Measurements from ENCODE around the gene LRRC75A. TPM values are rescaled to one million over a fixed set of nuclear protein-coding genes. Genes with fewer than 3 reads are reported as not detected.
A peak's percentile ranks its signal among the peaks of the same experiment; 100 is the strongest.
"Not testable (repeated sequence)": the region's sequence is repeated elsewhere in the genome, so short reads cannot be mapped to it uniquely, and the experiment has no call there.

LRRC75A gene
- total RNA-seq, 1 experiment from 2014 or later, result 3.3 TPM

DNA sequence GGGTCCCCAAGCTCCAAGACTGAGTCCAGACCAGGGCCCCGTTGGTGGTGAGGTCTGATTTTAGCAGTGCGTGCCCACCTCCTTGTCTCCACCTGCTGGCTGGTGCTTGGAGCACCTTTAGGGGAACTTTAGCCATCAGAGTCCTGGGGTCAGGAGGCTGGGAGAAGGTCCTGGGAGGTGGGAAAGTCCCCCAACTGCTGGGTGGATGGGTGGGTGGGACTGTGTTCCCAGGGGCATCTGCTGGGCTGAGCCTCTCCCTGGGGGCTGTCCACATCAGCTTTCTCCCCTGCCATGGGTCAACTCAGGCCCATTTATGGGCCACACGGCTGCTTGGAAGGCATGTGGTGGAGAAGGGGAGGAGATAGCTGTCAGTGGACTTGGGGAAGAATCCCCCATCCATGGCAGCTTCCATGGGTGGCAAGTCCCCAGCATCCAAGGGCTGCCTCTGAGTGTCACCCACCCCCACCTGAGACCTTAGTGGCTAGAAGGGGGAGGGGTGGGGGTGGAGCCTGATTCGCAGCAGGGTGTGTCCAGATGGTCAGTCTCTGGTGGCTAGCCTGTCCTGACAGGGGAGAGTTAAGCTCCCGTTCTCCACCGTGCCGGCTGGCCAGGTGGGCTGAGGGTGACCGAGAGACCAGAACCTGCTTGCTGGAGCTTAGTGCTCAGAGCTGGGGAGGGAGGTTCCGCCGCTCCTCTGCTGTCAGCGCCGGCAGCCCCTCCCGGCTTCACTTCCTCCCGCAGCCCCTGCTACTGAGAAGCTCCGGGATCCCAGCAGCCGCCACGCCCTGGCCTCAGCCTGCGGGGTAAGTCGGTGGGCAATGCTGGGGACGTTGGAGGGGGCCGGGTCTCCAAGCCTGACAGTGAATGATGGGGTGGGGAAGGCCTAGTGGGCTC is 76.7 kb downstream of the LRRC75A start, which contains the start of gene TRPV2:
TRPV2 (plus strand) TSS at position 541 of the 894 bp plus-strand sequence. CDS start 2,098 bp downstream, outside the sequence.
- Histone ChIP-seq H3K36me3 (replicated peaks; ENCODE audit: control insufficient read depth, insufficient read depth, low read length) (no peaks in the 10 kb centered on the region), H3K4me3 (ENCODE audit: insufficient read depth, low read depth, low read length) (peak within 1 kb of the TSS; percentile 3; the same call in 1 of the 2 replicates), H3K27me3 (ENCODE audit: control insufficient read depth, insufficient read depth, low read length) (no peaks in the 10 kb centered on the region)
- peak; percentile 87 for DNase-seq

DNA sequence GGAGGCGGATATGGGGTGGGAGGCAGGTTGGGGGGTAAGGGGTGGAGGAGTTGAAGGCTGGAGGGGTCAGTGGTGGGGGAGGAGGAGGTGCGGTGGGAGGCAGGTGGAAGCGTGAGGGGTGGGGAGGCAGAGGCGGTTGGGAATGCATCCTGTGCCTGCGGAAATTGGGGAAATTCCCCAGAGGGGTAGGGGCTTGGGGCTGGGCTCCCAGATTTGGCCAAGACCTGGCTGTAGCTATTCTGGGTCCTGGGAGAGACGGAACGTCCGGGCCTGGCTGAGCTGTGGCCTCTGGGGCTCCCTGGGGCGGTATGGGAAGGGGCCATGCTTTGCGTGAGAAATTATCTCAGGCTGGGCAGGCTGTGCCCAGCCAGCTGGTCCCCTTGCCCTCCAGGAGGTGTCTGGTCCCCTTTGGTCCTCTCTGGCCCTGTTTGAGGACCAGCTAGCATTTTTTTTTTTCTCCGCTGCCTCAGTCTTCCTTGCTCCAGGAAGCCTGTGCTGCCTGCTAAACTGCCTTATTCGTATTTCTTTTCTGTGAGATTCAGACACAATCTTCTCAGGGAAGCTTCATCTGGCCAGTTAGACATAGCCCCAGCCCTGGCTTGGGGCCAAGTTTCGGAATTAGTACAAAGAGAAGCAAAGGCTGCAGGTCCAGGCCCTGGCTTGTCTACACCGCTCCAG is 83.9 kb downstream of the LRRC75A start:
- peak; percentile 89 for DNase-seq
- H3K36me3 ChIP-seq (replicated peaks; ENCODE audit: control insufficient read depth, insufficient read depth, low read length), result no peaks in the 10 kb centered on the region
- H3K4me3 ChIP-seq (ENCODE audit: insufficient read depth, low read depth, low read length), result peak overlapping the region; percentile 15
- H3K27me3 ChIP-seq (ENCODE audit: control insufficient read depth, insufficient read depth, low read length), result no peaks in the 10 kb centered on the region

DNA sequence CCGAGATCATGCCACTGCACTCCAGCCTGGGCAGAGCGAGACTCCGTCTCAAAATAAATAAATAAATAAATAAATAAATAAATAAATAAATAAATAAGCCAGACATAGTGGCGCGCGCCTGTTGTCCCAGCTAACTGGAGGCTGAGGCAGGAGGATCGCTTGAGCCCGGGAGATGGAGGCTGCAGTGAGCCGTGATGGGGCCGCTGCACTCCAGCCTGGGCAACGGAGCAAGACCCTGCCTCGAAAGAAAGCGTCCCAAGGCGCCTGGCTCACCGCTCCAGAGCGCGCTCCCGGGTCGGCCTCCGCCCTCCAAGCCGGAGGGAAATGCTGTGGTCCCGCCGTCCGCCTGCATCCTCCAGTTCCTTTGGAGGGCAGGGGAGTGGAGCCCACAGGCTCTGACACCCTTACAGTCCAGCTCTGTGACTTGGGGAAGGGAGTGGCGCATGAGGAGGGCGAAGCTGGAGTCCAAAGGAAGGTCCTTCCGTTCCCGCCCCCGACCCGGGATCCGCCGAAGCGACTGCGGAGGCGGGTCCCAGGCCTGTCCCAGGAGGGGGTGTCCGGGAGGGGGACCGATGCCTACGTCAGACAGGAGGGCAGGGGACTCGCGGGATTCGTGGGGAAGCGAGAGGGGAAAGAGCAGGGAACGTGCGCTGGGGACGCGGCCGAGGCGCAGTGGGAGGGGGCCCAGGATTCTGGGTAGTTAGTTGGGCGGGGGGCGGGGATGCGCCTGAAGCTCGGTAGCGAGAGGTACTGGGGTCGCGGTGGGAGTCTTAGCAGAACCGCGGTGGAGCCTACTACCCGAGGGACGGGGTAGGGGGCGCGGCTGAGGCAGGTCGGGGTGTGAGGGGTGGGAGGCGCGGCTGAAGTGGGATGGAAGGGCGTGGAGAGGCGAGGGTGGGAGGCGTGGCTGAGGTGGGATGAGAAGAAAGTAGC is 85.0 kb downstream of the LRRC75A start:
- Histone ChIP-seq H3K4me3 (ENCODE audit: insufficient read depth, low read depth, low read length) (peak overlapping the region; percentile 52), H3K27me3 (ENCODE audit: control insufficient read depth, insufficient read depth, low read length) (no peaks in the 10 kb centered on the region), H3K36me3 (replicated peaks; ENCODE audit: control insufficient read depth, insufficient read depth, low read length) (no peaks in the 10 kb centered on the region)
- DNase-seq, result peak; percentile 96

GRCh38 chr17:16403847-16404246 is 88.1 kb downstream of the LRRC75A start:
- H3K4me3 ChIP-seq (ENCODE audit: insufficient read depth, low read depth, low read length); DNase-seq; H3K27me3 ChIP-seq (ENCODE audit: control insufficient read depth, insufficient read depth, low read length); H3K36me3 ChIP-seq (replicated peaks; ENCODE audit: control insufficient read depth, insufficient read depth, low read length): not testable (repeated sequence)

- no peak for DNase-seq
- Histone ChIP-seq H3K27me3 (ENCODE audit: control insufficient read depth, insufficient read depth, low read length) (no peaks in the 10 kb centered on the region), H3K36me3 (replicated peaks; ENCODE audit: control insufficient read depth, insufficient read depth, low read length) (no peaks in the 10 kb centered on the region), H3K4me3 (ENCODE audit: insufficient read depth, low read depth, low read length) (no peak overlapping the region)
These were observed 93.4 kb downstream of the LRRC75A start for GRCh38 chr17:16398270-16399267.

GRCh38 chr17:16396693-16397092 is 95.3 kb downstream of the LRRC75A start:
- DNase-seq; H3K4me3 ChIP-seq (ENCODE audit: insufficient read depth, low read depth, low read length); H3K27me3 ChIP-seq (ENCODE audit: control insufficient read depth, insufficient read depth, low read length); H3K36me3 ChIP-seq (replicated peaks; ENCODE audit: control insufficient read depth, insufficient read depth, low read length): not testable (repeated sequence)

- H3K36me3 ChIP-seq (replicated peaks; ENCODE audit: control insufficient read depth, insufficient read depth, low read length); H3K4me3 ChIP-seq (ENCODE audit: insufficient read depth, low read depth, low read length); DNase-seq; H3K27me3 ChIP-seq (ENCODE audit: control insufficient read depth, insufficient read depth, low read length): not testable (repeated sequence)
These were observed 96.1 kb downstream of the LRRC75A start for GRCh38 chr17:16395887-16396286.

- H3K27me3 ChIP-seq (ENCODE audit: control insufficient read depth, insufficient read depth, low read length); H3K36me3 ChIP-seq (replicated peaks; ENCODE audit: control insufficient read depth, insufficient read depth, low read length); H3K4me3 ChIP-seq (ENCODE audit: insufficient read depth, low read depth, low read length); DNase-seq: not testable (repeated sequence)
These were observed 99.5 kb downstream of the LRRC75A start for GRCh38 chr17:16392491-16392890.

Other genes starting within 250 kb of the LRRC75A start
- 135 and 159 TPM in 2 replicates for gene CENPV, start 138.7 kb downstream of the LRRC75A start, total RNA-seq (2014; rRNA removed; shearing (Covaris generic))
- gene UBB, start 111.1 kb downstream of the LRRC75A start, total RNA-seq (2014; rRNA removed; shearing (Covaris generic)), result 1,890 and 2,261 TPM in 2 replicates
- gene TRPV2, start 76.6 kb downstream of the LRRC75A start, total RNA-seq (2014; rRNA removed; shearing (Covaris generic)), result 1.8 and 5.5 TPM in 2 replicates
- gene ZNF287, start 77.0 kb upstream of the LRRC75A start, total RNA-seq (2014; rRNA removed; shearing (Covaris generic)), result 1.4 and 4.7 TPM in 2 replicates
- 1.9 and 2.3 TPM in 2 replicates for gene ZNF624, start 161.7 kb upstream of the LRRC75A start, total RNA-seq (2014; rRNA removed; shearing (Covaris generic))
- gene CCDC144A, start 198.0 kb upstream of the LRRC75A start, total RNA-seq (2014; rRNA removed; shearing (Covaris generic)), result 0.03 and 0.55 TPM in 2 replicates

Data from H7 (cell line).